ENCODE data around the gene ATXN2L.
"Not testable (repeated sequence)": the region's sequence is repeated elsewhere in the genome, so short reads cannot be mapped to it uniquely, and the experiment has no call there.

The ATXN2L gene

DNA sequence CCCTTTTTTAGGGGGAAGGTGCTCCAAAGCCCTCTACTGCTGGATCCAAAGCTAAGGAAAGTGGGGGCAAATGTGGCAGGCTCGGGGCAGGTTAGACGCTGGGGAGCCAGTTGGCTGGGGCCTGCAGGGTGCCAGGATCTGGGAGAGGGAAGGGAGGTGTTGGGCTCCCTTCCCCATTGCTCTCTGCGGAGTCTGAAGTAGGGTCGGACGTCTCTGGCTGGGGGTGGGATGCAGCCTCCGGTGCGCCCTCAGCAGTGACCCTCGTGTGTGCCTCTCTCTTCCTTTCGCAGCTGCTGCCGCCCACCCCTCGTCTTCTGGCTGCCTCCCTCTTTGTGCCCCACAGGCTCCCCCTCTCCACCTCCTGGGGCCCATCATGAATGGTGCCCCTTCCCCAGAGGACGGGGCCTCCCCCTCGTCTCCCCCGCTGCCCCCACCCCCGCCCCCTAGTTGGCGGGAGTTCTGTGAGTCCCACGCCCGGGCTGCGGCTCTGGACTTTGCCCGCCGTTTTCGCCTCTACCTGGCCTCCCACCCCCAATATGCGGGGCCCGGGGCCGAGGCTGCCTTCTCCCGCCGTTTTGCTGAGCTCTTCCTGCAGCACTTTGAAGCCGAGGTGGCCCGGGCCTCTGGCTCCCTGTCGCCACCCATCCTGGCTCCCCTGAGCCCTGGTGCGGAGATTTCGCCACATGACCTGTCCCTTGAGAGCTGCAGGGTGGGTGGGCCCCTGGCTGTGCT, 43.1 kb downstream of the ATXN2L start:
- Histone ChIP-seq H3K9ac (ENCODE audit: low read length) (no peak overlapping the region), H3K4me1 (ENCODE audit: control insufficient read depth, insufficient read depth, low read length) (peaks cover 14% of the 10 kb centered on the region), H3K27me3 (ENCODE audit: control insufficient read depth, insufficient read depth, low read length) (no peaks in the 10 kb centered on the region), H3K4me3 (ENCODE audit: low read length) (no peak overlapping the region), H3K9me3 (ENCODE audit: control insufficient read depth, low read length) (no peaks in the 10 kb centered on the region), H3K36me3 (ENCODE audit: control insufficient read depth, insufficient read depth, low read length) (peaks cover 5% of the 10 kb centered on the region)

DNA sequence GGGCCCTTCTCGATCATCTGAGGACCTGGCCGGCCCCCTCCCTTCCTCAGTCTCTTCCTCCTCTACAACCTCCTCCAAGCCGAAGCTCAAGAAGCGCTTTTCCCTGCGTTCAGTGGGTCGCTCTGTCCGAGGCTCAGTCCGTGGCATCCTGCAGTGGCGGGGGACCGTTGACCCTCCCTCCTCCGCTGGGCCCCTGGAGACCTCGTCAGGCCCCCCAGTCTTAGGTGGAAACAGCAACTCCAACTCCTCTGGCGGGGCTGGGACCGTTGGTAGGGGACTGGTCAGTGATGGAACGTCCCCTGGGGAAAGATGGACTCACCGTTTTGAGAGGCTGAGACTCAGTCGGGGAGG, 43.6 kb downstream of the ATXN2L start:
- Histone ChIP-seq H3K9me3 (ENCODE audit: control insufficient read depth, low read length) (no peaks in the 10 kb centered on the region), H3K27me3 (ENCODE audit: control insufficient read depth, insufficient read depth, low read length) (no peaks in the 10 kb centered on the region), H3K4me3 (ENCODE audit: low read length) (no peak overlapping the region), H3K4me1 (ENCODE audit: control insufficient read depth, insufficient read depth, low read length) (peaks cover 14% of the 10 kb centered on the region), H3K36me3 (ENCODE audit: control insufficient read depth, insufficient read depth, low read length) (peaks cover 5% of the 10 kb centered on the region), H3K9ac (ENCODE audit: low read length) (no peak overlapping the region)

- Histone ChIP-seq H3K27me3 (ENCODE audit: control insufficient read depth, insufficient read depth, low read length) (no peaks in the 10 kb centered on the region), H3K4me1 (ENCODE audit: control insufficient read depth, insufficient read depth, low read length) (peaks cover 14% of the 10 kb centered on the region), H3K9me3 (ENCODE audit: control insufficient read depth, low read length) (no peaks in the 10 kb centered on the region), H3K9ac (ENCODE audit: low read length) (no peak overlapping the region), H3K4me3 (ENCODE audit: low read length) (no peak overlapping the region), H3K36me3 (ENCODE audit: control insufficient read depth, insufficient read depth, low read length) (peaks cover 5% of the 10 kb centered on the region)
These were observed 44.4 kb downstream of the ATXN2L start for GRCh38 chr16:28867241-28867640.

GRCh38 chr16:28867646-28868045, 44.8 kb downstream of the ATXN2L start:
- H3K4me1 ChIP-seq (ENCODE audit: control insufficient read depth, insufficient read depth, low read length), result peaks cover 14% of the 10 kb centered on the region
- not testable (repeated sequence) for H3K4me3 ChIP-seq (ENCODE audit: low read length); H3K9ac ChIP-seq (ENCODE audit: low read length); H3K27me3 ChIP-seq (ENCODE audit: control insufficient read depth, insufficient read depth, low read length); H3K36me3 ChIP-seq (ENCODE audit: control insufficient read depth, insufficient read depth, low read length); H3K9me3 ChIP-seq (ENCODE audit: control insufficient read depth, low read length)

- no peak overlapping the region for H3K9ac ChIP-seq (ENCODE audit: low read length)
- no peak overlapping the region for H3K4me3 ChIP-seq (ENCODE audit: low read length)
- H3K4me1 ChIP-seq (ENCODE audit: control insufficient read depth, insufficient read depth, low read length), result peaks cover 14% of the 10 kb centered on the region
- no peaks in the 10 kb centered on the region for H3K27me3 ChIP-seq (ENCODE audit: control insufficient read depth, insufficient read depth, low read length)
- H3K9me3 ChIP-seq (ENCODE audit: control insufficient read depth, low read length), result no peaks in the 10 kb centered on the region
- H3K36me3 ChIP-seq (ENCODE audit: control insufficient read depth, insufficient read depth, low read length), result peaks cover 5% of the 10 kb centered on the region
These were observed 46.4 kb downstream of the ATXN2L start for GRCh38 chr16:28869201-28869600.

DNA sequence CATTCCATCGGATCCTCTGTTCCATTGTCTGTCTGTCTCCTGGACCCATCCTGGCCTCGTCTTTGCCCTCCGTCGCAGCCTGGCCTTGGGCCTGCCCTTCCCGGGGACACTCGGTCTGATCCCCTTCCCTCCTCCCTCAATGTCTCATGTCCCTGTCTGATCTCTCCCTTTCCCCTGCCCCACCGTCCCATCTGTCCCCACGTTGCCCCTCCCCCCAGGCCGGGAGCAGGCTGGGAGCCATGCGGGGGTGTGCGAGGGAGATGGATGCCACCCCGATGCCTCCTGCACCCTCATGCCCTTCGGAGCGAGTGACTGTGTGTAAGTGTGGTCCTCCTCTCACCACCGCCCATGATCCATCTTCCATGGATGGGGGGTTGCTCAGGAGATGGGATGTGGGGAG, 50.2 kb downstream of the ATXN2L start:
- Histone ChIP-seq H3K4me1 (ENCODE audit: control insufficient read depth, insufficient read depth, low read length) (no peaks in the 10 kb centered on the region), H3K4me3 (ENCODE audit: low read length) (no peak overlapping the region), H3K9ac (ENCODE audit: low read length) (no peak overlapping the region), H3K27me3 (ENCODE audit: control insufficient read depth, insufficient read depth, low read length) (no peaks in the 10 kb centered on the region), H3K36me3 (ENCODE audit: control insufficient read depth, insufficient read depth, low read length) (peaks cover 5% of the 10 kb centered on the region), H3K9me3 (ENCODE audit: control insufficient read depth, low read length) (no peaks in the 10 kb centered on the region)

DNA sequence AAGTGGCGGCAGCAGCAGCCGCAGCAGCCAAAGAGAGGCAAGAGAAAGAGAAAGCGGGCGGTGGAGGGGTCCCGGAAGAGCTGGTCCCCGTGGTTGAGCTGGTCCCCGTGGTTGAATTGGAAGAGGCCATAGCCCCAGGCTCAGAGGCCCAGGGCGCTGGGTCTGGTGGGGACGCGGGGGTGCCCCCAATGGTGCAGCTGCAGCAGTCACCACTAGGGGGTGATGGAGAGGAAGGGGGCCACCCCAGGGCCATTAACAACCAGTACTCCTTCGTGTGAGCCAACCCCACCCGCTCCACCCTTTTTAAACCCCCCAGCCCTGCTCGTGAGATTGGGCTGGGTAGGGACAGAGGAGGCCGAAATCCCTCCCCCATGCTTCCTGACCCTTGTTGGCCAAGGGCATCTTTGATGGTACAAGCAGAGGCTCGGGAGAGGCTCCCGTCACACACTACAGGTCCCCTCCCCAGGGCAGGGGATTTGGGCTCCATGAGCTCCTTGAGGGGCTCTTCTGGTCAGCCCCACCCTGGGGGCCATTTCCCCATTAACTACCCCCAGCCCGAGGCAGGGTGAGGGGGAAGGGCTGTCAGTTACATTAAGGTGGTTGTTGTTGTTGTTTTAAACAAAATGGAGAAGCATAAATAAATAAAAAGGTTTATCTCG, 50.9 kb downstream of the ATXN2L start:
- H3K9ac ChIP-seq (ENCODE audit: low read length), result no peak overlapping the region
- no peaks in the 10 kb centered on the region for H3K9me3 ChIP-seq (ENCODE audit: control insufficient read depth, low read length)
- H3K36me3 ChIP-seq (ENCODE audit: control insufficient read depth, insufficient read depth, low read length), result peaks cover 3% of the 10 kb centered on the region

GRCh38 chr16:28874406-28874805, 51.6 kb downstream of the ATXN2L start:
- Histone ChIP-seq H3K9ac (ENCODE audit: low read length) (no peak overlapping the region), H3K4me1 (ENCODE audit: control insufficient read depth, insufficient read depth, low read length) (peaks cover 5% of the 10 kb centered on the region), H3K4me3 (ENCODE audit: low read length) (no peak overlapping the region), H3K9me3 (ENCODE audit: control insufficient read depth, low read length) (no peaks in the 10 kb centered on the region), H3K36me3 (ENCODE audit: control insufficient read depth, insufficient read depth, low read length) (no peaks in the 10 kb centered on the region), H3K27me3 (ENCODE audit: control insufficient read depth, insufficient read depth, low read length) (no peaks in the 10 kb centered on the region)

More for the DNA sequence above, 50.9 kb downstream of the ATXN2L start:
- no peaks in the 10 kb centered on the region for H3K27me3 ChIP-seq (ENCODE audit: control insufficient read depth, insufficient read depth, low read length)
- no peak overlapping the region for H3K4me3 ChIP-seq (ENCODE audit: low read length)
- H3K4me1 ChIP-seq (ENCODE audit: control insufficient read depth, insufficient read depth, low read length), result no peaks in the 10 kb centered on the region

- H3K4me1 ChIP-seq (ENCODE audit: control insufficient read depth, insufficient read depth, low read length), result peaks cover 12% of the 10 kb centered on the region
- peaks cover 4% of the 10 kb centered on the region for H3K27me3 ChIP-seq (ENCODE audit: control insufficient read depth, insufficient read depth, low read length)
- H3K36me3 ChIP-seq (ENCODE audit: control insufficient read depth, insufficient read depth, low read length), result no peaks in the 10 kb centered on the region
- H3K9ac ChIP-seq (ENCODE audit: low read length), result no peak overlapping the region
- H3K4me3 ChIP-seq (ENCODE audit: low read length), result no peak overlapping the region
- H3K9me3 ChIP-seq (ENCODE audit: control insufficient read depth, low read length), result no peaks in the 10 kb centered on the region
These were observed 52.6 kb downstream of the ATXN2L start for GRCh38 chr16:28875134-28876018.

- Histone ChIP-seq H3K9me3 (ENCODE audit: control insufficient read depth, low read length) (no peaks in the 10 kb centered on the region), H3K36me3 (ENCODE audit: control insufficient read depth, insufficient read depth, low read length) (no peaks in the 10 kb centered on the region), H3K9ac (ENCODE audit: low read length) (peak overlapping the region; percentile 15), H3K4me3 (ENCODE audit: low read length) (no peak overlapping the region), H3K4me1 (ENCODE audit: control insufficient read depth, insufficient read depth, low read length) (peaks cover 13% of the 10 kb centered on the region), H3K27me3 (ENCODE audit: control insufficient read depth, insufficient read depth, low read length) (peaks cover 12% of the 10 kb centered on the region)
These were observed 53.3 kb downstream of the ATXN2L start for GRCh38 chr16:28876019-28876659.

- no peak overlapping the region for H3K4me3 ChIP-seq (ENCODE audit: low read length)
- H3K4me1 ChIP-seq (ENCODE audit: control insufficient read depth, insufficient read depth, low read length), result peaks cover 13% of the 10 kb centered on the region
- no peak overlapping the region for H3K9ac ChIP-seq (ENCODE audit: low read length)
- H3K9me3 ChIP-seq (ENCODE audit: control insufficient read depth, low read length), result no peaks in the 10 kb centered on the region
- H3K27me3 ChIP-seq (ENCODE audit: control insufficient read depth, insufficient read depth, low read length), result peaks cover 13% of the 10 kb centered on the region
- no peaks in the 10 kb centered on the region for H3K36me3 ChIP-seq (ENCODE audit: control insufficient read depth, insufficient read depth, low read length)
These were observed 54.3 kb downstream of the ATXN2L start for GRCh38 chr16:28876973-28877654.
